NCI-H2107 (cell line): Measurements from ENCODE around the gene SEMA3E.
A peak's percentile ranks its signal among the peaks of the same experiment; 100 is the strongest.
"Not testable (repeated sequence)": the region's sequence is repeated elsewhere in the genome, so short reads cannot be mapped to it uniquely, and the experiment has no call there.

Source experiments
- DNase-seq: peaks from one replicate; lab custom pipeline; 2025; lab: John Stamatoyannopoulos, UW

The SEMA3E gene

DNA sequence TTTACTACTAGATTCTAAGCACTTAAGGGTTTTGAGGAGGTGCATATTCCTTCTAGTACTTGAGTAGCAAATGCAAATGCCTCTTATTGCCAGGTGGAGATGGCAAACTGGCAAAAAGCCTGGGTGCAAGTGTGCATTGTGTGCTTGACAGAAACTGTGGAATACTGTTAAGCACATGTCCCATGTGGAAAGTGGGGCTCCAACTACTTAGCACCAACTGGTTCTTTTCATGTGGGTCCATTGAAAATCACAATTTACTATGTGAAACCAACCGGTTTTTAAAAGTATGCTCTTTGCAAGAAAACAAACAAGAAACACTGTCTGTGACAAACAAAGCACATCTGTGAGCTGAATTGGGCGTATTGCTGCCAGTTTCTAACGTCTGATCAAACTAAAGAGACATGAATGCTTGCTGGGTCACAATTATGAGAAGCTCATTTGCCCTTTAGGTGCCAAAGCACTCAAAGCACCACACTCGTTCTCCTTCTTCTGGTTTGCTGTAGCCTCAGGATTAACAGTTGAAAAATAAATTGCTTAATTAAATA lies 197.4 kb downstream of the SEMA3E start:
- DNase-seq: no peak

DNA sequence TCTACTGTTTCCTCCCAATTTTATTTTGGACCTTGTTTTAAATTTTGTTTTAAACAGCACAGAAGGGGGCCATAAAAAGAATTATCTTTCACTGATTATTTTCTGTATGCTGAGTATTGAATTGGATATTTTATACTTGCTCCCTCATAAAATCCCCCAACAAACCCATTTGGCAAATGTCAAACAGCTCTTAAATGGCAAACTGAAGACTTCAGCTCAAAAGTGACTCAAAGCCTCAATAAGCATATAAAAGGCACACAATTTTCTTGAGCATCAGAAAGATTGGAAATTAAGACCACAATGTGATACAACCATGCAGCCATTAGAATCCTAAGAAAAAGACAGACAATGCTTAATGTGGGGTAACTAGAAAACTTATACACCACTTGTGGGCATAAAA lies 199.2 kb downstream of the SEMA3E start:
- no peak for DNase-seq

DNA sequence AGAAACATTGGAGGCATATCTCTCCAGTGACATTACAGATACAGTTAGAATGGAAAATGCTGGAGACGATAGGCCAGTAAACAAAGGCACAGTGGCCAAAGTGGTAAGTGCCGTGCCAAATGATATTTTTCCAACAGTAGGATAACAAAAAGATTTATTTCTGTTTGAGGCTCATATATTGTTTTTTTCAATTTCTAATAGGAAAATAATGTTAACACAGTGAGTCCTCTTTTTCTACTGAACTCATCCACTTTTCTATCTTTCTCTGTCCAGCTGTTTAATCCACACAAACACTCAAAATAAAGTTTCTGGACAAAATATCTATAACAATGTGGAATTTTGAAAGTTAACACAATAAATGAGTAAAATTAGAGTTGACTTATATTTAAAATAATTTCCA lies 201.3 kb downstream of the SEMA3E start:
- no peak for DNase-seq

DNA sequence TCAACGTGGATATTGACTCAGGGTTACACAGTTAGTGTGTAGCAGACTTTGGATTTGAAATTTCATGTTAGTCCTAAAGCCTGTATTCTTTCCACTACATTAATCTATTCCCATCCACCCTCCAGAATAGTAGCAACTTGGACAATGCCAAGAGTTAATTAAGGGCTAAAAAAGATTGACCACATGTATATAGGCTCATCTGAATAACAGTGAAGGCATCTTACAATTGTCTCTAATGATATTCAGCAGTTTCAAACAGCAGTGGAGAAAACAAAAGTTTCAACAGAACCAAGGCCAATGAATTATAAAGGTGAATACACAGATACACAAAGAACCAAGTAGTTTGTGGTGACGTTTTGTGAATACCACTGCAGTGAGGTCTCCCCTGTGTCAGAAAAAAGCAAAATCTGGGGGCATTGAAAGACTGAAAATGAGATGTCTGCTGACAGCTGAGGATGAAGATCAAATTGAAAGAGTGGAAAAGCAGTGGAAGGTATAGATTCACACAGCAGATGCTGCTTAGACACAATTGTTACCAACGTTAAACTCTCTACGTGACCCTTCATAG lies 202.8 kb downstream of the SEMA3E start:
- DNase-seq: no peak

DNA sequence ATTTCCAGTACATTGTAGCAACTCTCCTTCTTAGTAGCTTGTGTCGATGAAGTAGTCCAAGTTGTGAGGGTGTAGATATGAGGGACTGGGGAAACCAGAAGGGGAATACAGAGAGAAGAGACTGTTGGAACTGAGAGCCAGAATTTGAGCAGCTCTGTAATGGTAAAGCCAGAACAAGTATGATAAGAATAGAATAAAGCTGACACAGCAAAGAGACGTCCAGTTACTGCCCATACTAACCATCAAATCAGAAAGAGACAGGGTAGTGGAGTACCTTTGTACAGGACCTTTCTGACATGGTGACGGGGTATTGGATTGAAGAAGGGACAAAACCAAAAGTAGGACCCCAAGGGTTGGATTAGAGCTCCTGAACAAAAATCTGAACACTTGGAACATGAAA lies 206.0 kb downstream of the SEMA3E start:
- DNase-seq: no peak

DNA sequence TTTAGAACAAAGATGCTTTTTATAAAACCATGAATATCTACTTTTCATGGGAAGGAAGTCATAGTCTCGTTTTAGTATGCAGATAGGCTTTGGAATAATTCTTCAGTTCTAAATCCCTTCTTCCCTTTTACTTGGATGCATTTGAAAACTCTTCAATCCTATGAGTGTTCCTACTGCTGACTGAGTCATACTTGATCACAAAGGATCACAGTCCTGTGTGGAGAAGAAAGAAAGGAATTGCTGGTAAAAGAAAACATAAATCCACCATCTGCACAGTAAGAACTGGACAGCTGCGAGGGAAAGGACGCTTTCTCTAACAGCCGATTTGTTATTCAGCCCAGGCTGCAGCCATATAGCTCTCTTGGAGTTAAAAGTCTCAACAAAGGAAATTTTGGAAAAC lies 209.9 kb downstream of the SEMA3E start:
- DNase-seq: no peak

DNA sequence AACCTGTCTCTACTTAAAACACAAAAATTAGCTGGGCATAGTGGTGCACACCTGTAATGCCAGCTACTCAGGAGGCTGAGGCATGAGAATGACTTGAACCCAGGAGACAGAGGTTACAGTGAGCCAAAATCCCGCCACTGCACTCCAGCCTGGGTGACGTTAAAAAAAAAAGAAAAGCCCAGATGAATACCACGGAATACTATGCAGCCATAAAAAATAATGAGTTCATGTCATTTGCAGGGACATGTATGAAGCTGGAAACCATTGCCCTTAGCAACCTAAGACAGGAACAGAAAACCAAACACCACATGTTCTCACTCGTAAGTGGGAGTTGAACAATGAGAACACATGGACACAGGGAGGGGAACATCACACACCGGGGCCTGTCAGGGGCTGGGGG lies 218.7 kb downstream of the SEMA3E start:
- not testable (repeated sequence) for DNase-seq

DNA sequence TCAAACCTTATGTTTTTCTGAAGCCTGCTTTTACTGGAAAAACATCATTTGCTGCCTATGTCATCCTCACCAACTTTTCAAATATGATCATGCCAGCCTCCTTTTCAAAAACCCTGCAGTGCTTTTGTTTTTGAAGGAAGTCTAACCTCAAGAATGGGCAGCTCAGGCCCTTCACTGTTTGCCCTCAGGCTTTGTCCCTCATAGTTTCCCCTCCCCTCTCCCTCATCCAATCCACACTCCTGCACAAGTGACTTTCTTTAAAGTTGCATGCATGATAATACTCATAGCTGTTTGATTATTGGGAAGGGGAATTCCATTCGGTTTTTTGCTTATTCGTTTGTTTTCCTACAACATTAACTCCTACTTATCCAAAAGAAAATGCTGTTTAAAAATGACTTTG lies 219.4 kb downstream of the SEMA3E start:
- no peak for DNase-seq

DNA sequence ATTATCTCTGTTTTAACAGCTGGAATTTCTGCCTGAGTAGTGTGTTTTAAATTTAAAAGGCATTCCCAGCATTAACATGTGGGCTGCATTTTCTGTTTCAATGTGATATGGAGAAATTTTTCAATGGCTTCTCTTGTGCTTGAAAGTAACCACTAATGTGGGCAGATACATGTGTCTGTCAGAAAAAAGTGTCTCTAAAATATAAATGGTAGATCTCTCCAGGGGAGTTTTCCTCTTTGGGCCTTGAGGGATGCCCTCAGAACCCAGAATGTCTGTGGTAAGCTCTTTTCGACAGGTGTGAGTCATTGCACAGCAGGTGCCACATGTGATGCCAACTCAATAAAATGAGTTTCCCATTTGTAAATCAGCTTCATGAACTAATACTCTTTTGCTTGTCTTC lies 221.1 kb downstream of the SEMA3E start:
- DNase-seq: peak; percentile 60

DNA sequence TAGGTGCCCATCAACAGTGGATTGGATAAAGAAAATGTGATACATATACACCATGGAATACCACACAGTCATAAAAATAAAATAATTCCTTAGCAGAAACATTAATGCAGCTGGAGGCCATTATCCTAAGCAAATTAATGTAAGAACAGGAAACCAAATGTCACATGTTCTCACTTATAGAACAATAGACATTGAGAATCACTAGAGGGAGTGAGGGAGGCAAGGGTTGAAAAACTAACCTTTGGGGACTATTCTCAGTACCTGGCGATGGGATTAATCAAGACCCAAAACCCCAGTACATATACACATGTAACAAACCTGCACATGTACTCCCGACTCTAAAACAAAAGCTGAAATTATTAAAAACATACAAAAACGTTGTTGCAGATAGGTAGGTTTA lies 222.6 kb downstream of the SEMA3E start:
- no peak for DNase-seq

DNA sequence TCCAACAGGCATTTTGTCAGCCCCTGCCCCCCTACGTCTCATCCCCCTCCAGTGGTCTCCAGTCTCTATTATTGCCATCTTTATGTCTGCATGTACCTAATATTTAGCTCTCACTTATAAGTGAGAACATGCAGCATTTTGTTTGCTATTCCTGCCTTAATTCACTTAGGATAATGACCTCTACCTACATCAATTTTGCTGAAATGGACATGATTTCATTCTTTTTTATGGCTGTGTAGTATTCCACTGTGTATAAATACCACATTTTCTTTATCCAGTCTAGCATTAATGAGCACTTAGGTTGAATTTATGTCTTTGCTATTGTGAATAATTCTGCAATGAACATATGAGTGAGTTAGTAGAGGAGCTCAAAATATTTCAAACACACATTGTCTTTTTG lies 229.9 kb downstream of the SEMA3E start:
- DNase-seq: no peak

DNA sequence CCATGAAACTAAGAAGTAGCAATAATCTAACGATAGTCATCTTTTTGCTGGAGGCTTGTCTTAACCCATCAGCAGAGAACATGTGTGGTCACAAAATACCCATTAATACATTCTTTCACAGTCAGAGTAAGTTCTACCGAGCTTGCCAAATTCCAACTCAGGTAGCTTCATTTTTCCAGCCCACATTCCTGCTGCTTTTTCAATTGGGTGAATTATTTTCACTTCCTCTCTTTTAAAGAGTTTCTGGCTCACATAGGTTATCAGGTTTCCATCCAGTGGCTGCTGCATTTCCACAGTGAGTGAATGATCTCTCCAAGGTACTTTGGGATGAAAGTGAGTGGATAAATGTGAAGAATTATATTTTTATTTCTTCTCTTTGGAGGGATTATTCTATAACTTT lies 233.1 kb downstream of the SEMA3E start:
- DNase-seq: no peak

DNA sequence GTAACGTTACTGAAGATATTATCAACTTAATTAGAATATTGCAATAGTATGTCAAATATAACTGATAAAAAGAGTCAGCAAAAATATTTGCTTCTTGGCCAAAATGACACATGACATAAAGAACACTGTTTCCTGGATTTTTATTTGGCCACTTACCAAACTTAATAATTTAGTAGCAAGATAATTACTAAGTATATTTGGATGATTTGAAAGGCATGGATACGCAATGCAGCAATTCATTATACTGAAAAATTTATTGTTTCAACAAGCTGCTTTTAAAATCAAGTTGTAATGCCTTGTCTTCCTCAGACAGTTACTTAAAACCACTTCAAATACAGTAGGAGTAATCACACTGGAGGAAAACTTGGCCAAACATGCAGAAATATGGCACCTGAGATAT lies 234.0 kb downstream of the SEMA3E start:
- DNase-seq: no peak

DNA sequence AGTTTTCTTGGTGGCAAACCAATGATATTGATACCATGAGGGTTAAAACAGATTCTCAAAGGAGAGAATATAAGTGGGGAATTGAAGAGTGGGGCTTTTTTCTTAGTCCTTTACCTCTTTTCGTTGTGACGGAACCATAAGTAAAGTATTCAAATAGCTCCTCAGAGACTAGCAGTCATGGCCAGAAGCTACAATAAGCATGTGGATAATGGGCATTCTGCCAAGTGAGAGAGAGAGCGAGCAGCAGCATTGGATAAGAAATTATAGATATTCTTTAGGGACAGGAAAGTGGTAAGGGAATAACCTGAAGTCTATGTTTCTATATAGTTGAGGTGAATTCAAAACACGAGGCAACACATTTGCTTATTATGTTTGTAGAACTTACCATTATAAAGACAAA lies 235.1 kb downstream of the SEMA3E start:
- DNase-seq: peak; percentile 18

DNA sequence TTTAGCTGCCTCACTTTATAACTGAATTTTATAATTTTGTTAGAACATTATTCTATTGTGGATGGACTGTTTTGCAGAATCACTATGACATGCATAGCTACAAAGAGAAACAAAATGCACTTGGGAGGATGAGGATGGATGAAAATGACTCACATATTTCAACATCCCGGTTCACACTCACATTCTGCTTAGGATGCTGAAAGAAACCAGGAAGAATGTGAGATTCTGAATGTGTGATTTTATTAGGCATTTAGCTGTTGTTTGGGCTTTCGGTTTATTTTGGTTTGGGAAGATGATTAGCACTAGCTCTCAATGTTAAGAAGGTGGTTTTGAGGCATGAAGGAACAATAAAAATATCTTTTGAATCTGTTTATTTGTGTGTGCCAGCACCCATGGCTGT lies 235.5 kb downstream of the SEMA3E start:
- no peak for DNase-seq

DNA sequence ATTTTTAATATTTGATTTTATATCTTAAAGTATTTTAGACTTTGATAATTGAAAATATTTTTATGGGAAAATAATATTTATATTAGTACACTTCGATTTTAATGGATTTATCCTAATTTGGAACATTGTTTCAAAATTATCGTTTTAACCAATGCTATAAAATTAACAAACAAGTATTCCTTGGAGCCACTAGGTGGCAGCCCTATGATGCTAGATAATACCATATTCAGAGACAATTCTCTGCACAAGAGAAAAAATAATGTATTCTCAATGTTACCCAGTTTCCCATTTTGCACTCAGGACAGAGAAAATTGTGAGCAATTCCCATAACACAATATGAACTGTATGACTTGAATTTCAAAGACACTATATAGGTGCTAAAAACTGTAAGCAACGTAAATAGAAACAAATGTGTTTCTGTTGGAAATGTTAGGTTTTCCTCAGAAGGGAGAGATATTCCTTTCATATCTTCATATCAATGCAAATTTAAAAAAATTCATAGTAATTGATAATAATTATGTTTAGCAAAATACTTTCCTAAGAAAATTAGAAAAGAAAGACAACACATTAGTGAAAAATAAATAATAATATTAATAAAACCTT lies 237.8 kb downstream of the SEMA3E start:
- DNase-seq: peak; percentile 42

DNA sequence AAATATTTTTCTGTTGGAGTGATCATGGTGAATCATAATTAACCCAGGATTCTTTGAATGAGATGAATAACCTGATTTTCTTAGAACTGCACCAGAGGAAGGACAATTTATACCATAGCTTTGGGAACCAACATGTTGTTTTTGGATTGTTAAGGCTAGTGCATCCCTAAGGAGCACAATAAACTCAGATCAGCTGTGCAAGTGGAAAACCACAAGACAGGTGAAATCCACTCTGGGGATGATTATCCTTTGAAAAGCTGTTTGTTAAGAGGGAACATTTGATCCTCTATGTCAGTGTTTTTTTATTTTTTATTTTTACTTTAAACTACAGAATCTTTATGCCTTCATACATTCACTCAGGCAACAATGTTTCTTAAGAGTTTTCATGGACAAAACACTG lies 254.2 kb downstream of the SEMA3E start:
- peak; percentile 41 for DNase-seq

DNA sequence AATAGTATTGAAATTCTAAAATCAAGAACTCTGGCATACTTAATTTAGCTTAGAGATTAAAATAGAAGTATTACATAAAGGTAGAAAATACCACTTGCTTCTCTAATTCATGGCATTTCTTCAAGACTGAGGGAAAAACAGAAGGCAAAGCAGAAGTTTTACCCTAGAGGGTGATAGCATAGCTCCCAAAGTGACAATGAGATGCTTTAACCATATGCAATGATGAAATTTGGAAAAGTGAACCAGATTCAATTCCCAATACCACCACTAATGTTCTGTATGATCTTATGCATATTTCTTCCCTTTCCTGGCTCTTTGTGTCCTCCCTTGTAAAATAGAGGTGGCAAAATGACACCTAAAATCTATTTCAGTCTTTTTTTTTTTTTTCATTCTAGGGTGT lies 260.5 kb downstream of the SEMA3E start:
- DNase-seq: no peak

DNA sequence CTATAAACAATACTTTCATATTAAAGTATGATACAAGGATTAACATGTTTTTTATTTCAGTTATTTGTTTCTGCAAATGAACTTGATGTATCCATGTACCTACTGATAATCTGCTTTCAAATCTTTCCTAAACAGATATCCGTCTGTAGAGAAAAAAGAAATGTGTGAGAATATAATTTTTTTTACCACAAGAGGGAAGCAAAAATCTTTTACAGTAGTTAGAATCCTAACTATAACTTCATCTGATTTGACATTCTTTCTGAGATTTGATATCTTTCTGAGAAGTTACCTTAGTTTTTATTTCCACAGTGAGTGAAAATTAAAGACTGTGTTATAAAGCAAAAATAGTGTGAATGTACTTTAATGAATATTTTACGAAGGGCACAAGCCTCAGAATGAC lies 282.3 kb downstream of the SEMA3E start:
- DNase-seq: no peak

DNA sequence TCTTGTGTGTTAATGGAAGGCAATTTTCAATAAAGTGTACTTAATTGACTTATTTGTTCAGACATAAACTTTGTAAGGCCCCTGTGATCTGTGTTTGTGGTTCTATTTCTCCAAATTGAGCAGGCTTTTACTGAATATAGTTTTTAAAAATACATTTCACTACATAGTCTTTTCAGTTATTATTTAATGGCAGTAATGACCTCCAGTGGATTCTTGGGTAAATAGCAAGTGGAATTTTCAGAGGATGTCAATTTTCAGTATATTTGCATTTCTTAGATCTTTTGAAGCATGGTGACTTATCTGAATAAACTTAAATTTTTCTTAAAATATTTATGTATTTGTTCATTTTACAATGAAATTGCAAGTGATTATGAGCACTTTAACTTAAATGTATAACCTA lies 283.2 kb downstream of the SEMA3E start:
- DNase-seq: no peak

DNA sequence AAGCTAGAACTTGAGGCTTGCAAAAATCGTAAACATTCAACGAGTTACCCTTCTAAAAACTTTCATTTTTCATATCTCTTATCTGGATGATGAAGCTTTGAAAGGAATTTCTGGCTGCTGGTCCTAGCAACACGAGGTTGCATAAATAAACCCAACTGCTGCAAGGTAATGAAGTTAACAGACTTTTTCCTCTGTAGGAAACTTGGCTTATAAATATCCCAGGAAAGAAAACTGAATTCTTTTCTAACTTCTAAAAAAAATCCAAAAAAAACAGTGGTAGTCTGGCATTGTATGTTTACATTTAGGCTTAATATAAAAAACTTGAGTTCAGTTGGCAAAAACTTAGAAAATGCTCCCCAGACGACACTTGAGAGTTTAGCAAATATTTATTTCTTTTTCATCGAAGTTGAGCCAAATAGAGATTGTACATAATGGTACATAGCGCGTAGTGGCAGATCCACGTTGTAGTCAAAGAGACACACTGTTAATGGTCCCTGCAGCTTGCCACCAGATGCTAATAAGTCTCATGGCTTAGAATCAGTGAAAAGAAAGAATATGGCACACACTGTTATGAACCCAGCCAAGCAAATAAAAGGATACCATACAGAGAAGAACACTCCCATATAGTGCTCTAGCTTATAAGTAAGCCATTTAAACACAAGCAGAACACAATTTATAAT lies 285.9 kb downstream of the SEMA3E start:
- DNase-seq: no peak

DNA sequence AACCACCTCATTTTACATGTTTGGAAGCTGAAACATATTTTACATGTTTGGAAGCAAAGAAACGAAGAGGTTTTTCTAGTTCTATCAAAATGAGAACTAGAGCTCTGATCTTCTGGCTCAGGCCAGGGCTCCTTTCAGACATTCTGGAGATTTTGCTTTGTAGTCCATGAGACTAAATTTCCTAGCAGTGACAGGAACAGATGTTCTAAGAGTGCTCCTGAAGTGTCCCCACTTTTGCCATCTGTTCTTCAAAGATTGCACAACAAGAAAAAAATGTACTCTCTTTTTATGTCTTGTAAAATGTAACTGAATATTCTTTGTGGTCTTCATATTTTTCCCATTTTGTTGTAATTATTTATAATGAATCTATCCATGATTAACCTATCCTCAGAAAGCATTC lies 289.8 kb downstream of the SEMA3E start:
- DNase-seq: no peak

DNA sequence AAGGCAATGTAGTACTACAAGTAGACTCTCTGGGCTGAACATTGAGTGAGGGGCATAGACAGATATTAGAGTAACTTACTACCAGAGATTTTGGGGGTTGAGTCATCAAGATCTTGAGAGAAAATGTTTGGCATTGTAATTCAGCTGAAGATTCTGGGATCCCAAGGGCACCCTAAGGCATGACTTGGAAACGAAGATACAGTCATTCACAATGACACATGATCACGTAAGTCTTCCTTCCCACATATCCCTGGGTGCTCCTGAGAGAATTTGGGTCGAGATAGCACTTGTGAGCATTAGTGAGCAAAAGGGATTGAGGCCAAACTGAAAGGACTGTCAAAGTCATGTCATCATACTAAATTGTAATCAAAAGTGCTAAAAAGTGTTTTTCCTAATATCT lies 293.8 kb downstream of the SEMA3E start:
- DNase-seq: no peak
